ENCODE measurements around the gene GPC6. TPM values are rescaled to one million over a fixed set of nuclear protein-coding genes. Genes with fewer than 3 reads are reported as not detected.

GPC6 gene
- total RNA-seq, 1 experiment from 2014 or later: not detected

DNA sequence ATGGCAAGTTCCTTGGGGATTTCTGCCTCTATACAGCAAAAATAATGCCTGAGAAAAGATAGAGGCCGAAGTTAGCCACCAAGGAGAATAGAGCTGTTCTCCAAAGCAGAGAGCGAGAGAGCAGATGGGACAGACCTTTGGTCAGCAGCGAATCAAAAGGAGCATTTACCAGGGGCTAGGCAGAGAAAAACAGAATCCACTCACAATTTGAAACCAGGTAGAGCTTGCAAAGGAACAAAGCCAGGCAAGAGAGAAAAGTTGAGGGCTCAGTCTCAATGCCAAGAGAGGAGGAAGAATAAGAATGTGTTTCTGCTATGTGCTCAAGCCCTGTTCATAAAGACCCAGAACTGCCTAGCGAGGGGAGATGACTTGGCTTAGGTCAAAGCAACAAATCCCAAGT is 1140.1 kb downstream of the GPC6 start:
- Mint-ChIP-seq H3K4me3 (ENCODE audit: low read depth, unreplicated experiment) (no peak overlapping the region), H3K4me1 (ENCODE audit: low read depth, unreplicated experiment) (no peaks in the 10 kb centered on the region), H3K9me3 (ENCODE audit: low read depth, unreplicated experiment) (no peaks in the 10 kb centered on the region), H3K27me3 (ENCODE audit: unreplicated experiment) (no peaks in the 10 kb centered on the region), H3K27ac (ENCODE audit: unreplicated experiment) (no peak overlapping the region), H3K36me3 (ENCODE audit: insufficient read depth, unreplicated experiment) (no peaks in the 10 kb centered on the region)
- BruUV-seq (replicated peaks): no TSS peak
- TF ChIP-seq CTCF (IDR thresholded peaks at IDR 0.05; ENCODE audit: unreplicated experiment): no peak
- intact Hi-C loops (cut with micrococcal nuclease; ENCODE audit: unreplicated experiment): no loop called here
- no peak for DNase-seq
- CTCF ChIA-PET: no interaction called here

DNA sequence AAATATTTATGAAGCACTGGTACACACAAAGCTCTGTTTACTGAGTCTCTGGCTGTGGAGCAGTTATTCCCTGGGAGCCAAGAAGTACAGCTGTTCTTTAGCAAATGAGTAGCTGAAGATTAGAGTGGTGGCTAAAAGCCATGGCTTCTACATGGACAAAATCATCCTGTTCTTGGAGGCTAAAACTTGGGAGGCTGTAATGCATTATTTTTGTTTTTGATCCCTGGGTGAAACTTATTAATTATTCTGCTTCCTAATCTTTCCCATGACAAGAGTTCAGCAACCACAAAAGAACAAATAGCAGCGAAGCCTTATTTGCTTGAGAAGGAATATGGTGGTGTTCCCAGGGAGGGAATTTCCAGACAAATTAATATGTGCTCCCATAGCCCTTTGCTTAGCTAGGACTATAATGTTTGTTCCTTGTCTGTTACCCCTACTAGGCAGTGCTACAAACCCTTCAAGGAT is 1143.4 kb downstream of the GPC6 start:
- CTCF ChIA-PET: no interaction called here
- peaks cover 2% of the 10 kb centered on the region for H3K9me3 Mint-ChIP-seq (ENCODE audit: low read depth, unreplicated experiment)
- no peaks in the 10 kb centered on the region for H3K4me1 Mint-ChIP-seq (ENCODE audit: low read depth, unreplicated experiment)
- H3K27me3 Mint-ChIP-seq (ENCODE audit: unreplicated experiment): no peaks in the 10 kb centered on the region
- no peak for TF ChIP-seq CTCF (IDR thresholded peaks at IDR 0.05; ENCODE audit: unreplicated experiment)
- H3K36me3 Mint-ChIP-seq (ENCODE audit: insufficient read depth, unreplicated experiment): no peaks in the 10 kb centered on the region
- H3K4me3 Mint-ChIP-seq (ENCODE audit: low read depth, unreplicated experiment): no peak overlapping the region
- intact Hi-C loops (cut with micrococcal nuclease; ENCODE audit: unreplicated experiment): no loop called here
- no peak for DNase-seq
- H3K27ac Mint-ChIP-seq (ENCODE audit: unreplicated experiment): no peak overlapping the region
- no TSS peak for BruUV-seq (replicated peaks)

DNA sequence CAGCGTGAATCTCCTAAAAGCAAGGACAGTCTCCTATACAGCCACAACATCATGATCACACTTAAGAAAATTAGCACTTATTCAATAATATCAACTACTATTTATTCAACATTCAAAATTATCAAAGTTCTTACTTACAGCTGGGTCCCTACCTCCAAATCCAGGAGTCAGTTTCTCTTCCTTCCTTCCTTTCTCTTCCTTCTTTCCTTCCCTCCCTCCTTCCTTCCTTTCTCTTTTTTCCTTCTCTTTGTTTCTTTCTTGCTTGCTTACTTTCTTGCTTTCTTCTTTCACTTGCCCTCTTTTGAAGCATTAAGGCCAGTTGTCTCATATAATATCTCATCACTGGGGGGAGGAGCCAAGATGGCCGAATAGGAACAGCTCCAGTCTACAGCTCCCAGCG is 1145.2 kb downstream of the GPC6 start:
- no peak overlapping the region for H3K4me3 Mint-ChIP-seq (ENCODE audit: low read depth, unreplicated experiment)
- no peaks in the 10 kb centered on the region for H3K27me3 Mint-ChIP-seq (ENCODE audit: unreplicated experiment)
- TF ChIP-seq CTCF (IDR thresholded peaks at IDR 0.05; ENCODE audit: unreplicated experiment): no peak
- no peaks in the 10 kb centered on the region for H3K36me3 Mint-ChIP-seq (ENCODE audit: insufficient read depth, unreplicated experiment)
- H3K4me1 Mint-ChIP-seq (ENCODE audit: low read depth, unreplicated experiment): no peaks in the 10 kb centered on the region
- H3K9me3 Mint-ChIP-seq (ENCODE audit: low read depth, unreplicated experiment): peaks cover 2% of the 10 kb centered on the region
- CTCF ChIA-PET: no interaction called here
- intact Hi-C loops (cut with micrococcal nuclease; ENCODE audit: unreplicated experiment): no loop called here
- no TSS peak for BruUV-seq (replicated peaks)
- no peak overlapping the region for H3K27ac Mint-ChIP-seq (ENCODE audit: unreplicated experiment)
- no peak for DNase-seq

- no peak for TF ChIP-seq CTCF (IDR thresholded peaks at IDR 0.05; ENCODE audit: unreplicated experiment)
- CTCF ChIA-PET: no interaction called here
- BruUV-seq (replicated peaks): no TSS peak
- Mint-ChIP-seq H3K36me3 (ENCODE audit: insufficient read depth, unreplicated experiment) (no peaks in the 10 kb centered on the region), H3K4me3 (ENCODE audit: low read depth, unreplicated experiment) (no peak overlapping the region), H3K9me3 (ENCODE audit: low read depth, unreplicated experiment) (no peaks in the 10 kb centered on the region), H3K4me1 (ENCODE audit: low read depth, unreplicated experiment) (no peaks in the 10 kb centered on the region), H3K27me3 (ENCODE audit: unreplicated experiment) (no peaks in the 10 kb centered on the region), H3K27ac (ENCODE audit: unreplicated experiment) (no peak overlapping the region)
- intact Hi-C loops (cut with micrococcal nuclease; ENCODE audit: unreplicated experiment): no loop called here
- no peak for DNase-seq
These were observed 1155.9 kb downstream of the GPC6 start for GRCh38 chr13:94382517-94382916.

Measured in Calu3 (cell line).